B cell (primary cell): ENCODE data around the gene ISG15. TPM values are rescaled to one million over a fixed set of nuclear protein-coding genes. Genes with fewer than 3 reads are reported as not detected.

Source experiments
- ATAC-seq: fragments of 200-7000 bp; cut with Tn5 transposase; one replicate; pipeline ENCODE4 v1.10.0; 2021; ENCODE audit warnings: low read depth, mild to moderate bottlenecking, moderate number of reproducible peaks, moderate library complexity
- CTCF ChIA-PET: fragments of 350-600 bp; sonication (Branson Sonifier 250); formaldehyde crosslinking; loops from one replicate; lab custom pipeline; 2021; ENCODE audit warnings: antibody characterized with exemption, inconsistent platforms; lab: Charles Lee
- POLR2A ChIA-PET: fragments of 350-600 bp; sonication (Branson Sonifier 250); formaldehyde crosslinking; loops from one replicate; lab custom pipeline; 2021; ENCODE audit warnings: antibody characterized with exemption; lab: Charles Lee
- DNase-seq: peaks from one replicate; pipeline ENCODE4 v3.0.0; 2013
- H2AFZ ChIP-seq: 2 replicates; pipeline ENCODE4 v1.6.1; 2012; ENCODE audit warnings: mild to moderate bottlenecking, low read depth, low read length; ENCODE audit not compliant: insufficient read depth, poor library complexity, severe bottlenecking
- H3K27ac ChIP-seq, 2 donors: 1 replicate in 1 of 2; 2 replicates in 1 of 2; pipeline ENCODE4 v1.5.1; 2012 to 2013; ENCODE audit warnings: low read length in 2 of 2, mild to moderate bottlenecking in 2 of 2, moderate library complexity in 1 of 2
- H3K27me3 ChIP-seq, 4 experiments: fragments of 200-600 bp in 1 of 4; sonication (generic) in 1 of 4; replicated peaks in 1 of 4; 1 replicate in 2 of 4; 2 replicates in 2 of 4; pipeline versions ENCODE4 v1.6.1 to v1.7.0; 2013 to 2016; ENCODE audit warnings: low read length in 3 of 4, mild to moderate bottlenecking in 2 of 4, mixed read lengths in 1 of 4, moderate library complexity in 1 of 4; ENCODE audit not compliant: insufficient read depth in 4 of 4, control insufficient read depth in 3 of 4; ENCODE audit errors: control extremely low read depth in 1 of 4
- H3K36me3 ChIP-seq, 2 experiments: replicated peaks in 1 of 2; 1 replicate in 1 of 2; 2 replicates in 1 of 2; pipeline versions ENCODE4 v1.6.1 to v1.7.1; 2013; ENCODE audit warnings: low read length in 1 of 2; ENCODE audit not compliant: insufficient read depth in 2 of 2, control insufficient read depth in 1 of 2; ENCODE audit errors: control extremely low read depth in 1 of 2, extremely low read depth in 1 of 2
- H3K4me1 ChIP-seq, 2 donors: fragments of 200-600 bp in 1 of 2; sonication (generic) in 1 of 2; 1 replicate in 1 of 2; 2 replicates in 1 of 2; pipeline versions ENCODE4 v1.5.1 to v1.6.1; 2013 to 2017; ENCODE audit warnings: low read length in 2 of 2; ENCODE audit not compliant: control insufficient read depth in 2 of 2, insufficient read depth in 2 of 2
- H3K4me2 ChIP-seq: replicated peaks from 2 replicates; pipeline ENCODE3; 2012; ENCODE audit warnings: mild to moderate bottlenecking, low read depth, low read length; ENCODE audit not compliant: poor library complexity, severe bottlenecking
- H3K4me3 ChIP-seq, 5 experiments: fragments of 200-600 bp in 1 of 5; sonication (generic) in 1 of 5; 1 replicate in 3 of 5; 2 replicates in 2 of 5; pipeline versions ENCODE4 v1.5.1 to v1.7.0; 2011 to 2016; ENCODE audit warnings: low read length in 4 of 5, mild to moderate bottlenecking in 4 of 5, low read depth in 2 of 5, control low read depth in 1 of 5, moderate library complexity in 1 of 5; ENCODE audit not compliant: insufficient read depth in 1 of 5; ENCODE audit errors: control extremely low read depth in 1 of 5, extremely low read depth in 1 of 5
- H3K79me2 ChIP-seq: fragments of 200-600 bp; sonication (generic); one replicate; pipeline ENCODE4 v1.6.0; 2016; ENCODE audit warnings: low read length; ENCODE audit not compliant: control insufficient read depth, insufficient read depth
- H3K9ac ChIP-seq: fragments of 200-600 bp; sonication (generic); 2 replicates; pipeline ENCODE4 v1.6.1; 2017; ENCODE audit warnings: mild to moderate bottlenecking, low read length, moderate library complexity
- H3K9me3 ChIP-seq, 3 donors: one replicate each; pipeline versions ENCODE4 v1.6.1 to v1.7.1; 2013; ENCODE audit warnings: low read length in 2 of 3; ENCODE audit not compliant: control insufficient read depth in 2 of 3, insufficient read depth in 1 of 3; ENCODE audit errors: control extremely low read depth in 1 of 3
- H4K20me1 ChIP-seq: 2 replicates; pipeline ENCODE4 v1.6.0; 2012; ENCODE audit warnings: mild to moderate bottlenecking, low read length; ENCODE audit not compliant: insufficient read depth, control insufficient read depth, poor library complexity, severe bottlenecking
- H3K27ac Mint-ChIP-seq: one replicate; pipeline ENCODE4 v1.8.0; 2021; ENCODE audit warnings: mixed read lengths
- H3K27me3 Mint-ChIP-seq: one replicate; pipeline ENCODE4 v1.8.0; 2021; ENCODE audit warnings: mixed read lengths
- H3K4me1 Mint-ChIP-seq: one replicate; pipeline ENCODE4 v1.8.0; 2021; ENCODE audit warnings: mixed read lengths
- H3K4me3 Mint-ChIP-seq: one replicate; pipeline ENCODE4 v1.8.0; 2021; ENCODE audit warnings: mixed read lengths
- H3K9me3 Mint-ChIP-seq: one replicate; pipeline ENCODE4 v1.8.0; 2022; ENCODE audit warnings: mixed read lengths; ENCODE audit not compliant: insufficient read depth
- CTCF ChIP-seq: fragments of 200-600 bp; IDR thresholded peaks from one replicate; pipeline ENCODE4 v1.8.0; 2022; ENCODE audit warnings: antibody characterized with exemption, mild to moderate bottlenecking
- EZH2 ChIP-seq: IDR thresholded peaks from 2 replicates; pipeline ENCODE4 v1.6.1; 2012; ENCODE audit warnings: borderline replicate concordance, low read depth, mild to moderate bottlenecking, moderate library complexity, low read length; ENCODE audit not compliant: insufficient read depth, poor library complexity, severe bottlenecking
- WGBS: methylation state at CpG from one replicate; pipeline ENCODE4 v1.1.5; 2013; ENCODE audit warnings: missing lambda C conversion rate; ENCODE audit not compliant: insufficient coverage; 5-methylcytosine and 5-hydroxymethylcytosine counted together
- intact Hi-C: fragments of 100-400 bp; cut with micrococcal nuclease; formaldehyde crosslinking; loops from one replicate; pipeline ENCODE4 v1.10.0; 2022
- polyA plus RNA-seq: library from polyadenylated mRNA; depleted of rRNA; stranded (reverse); fragments of >200 nt; gene quantifications from 2 replicates; pipeline ENCODE4 v1.2.3, GENCODE V29; 2012
- total RNA-seq, 2 donors: library from RNA; stranded (reverse); fragments of 120-200 nt in 1 of 2; gene quantifications; 1 replicate in 1 of 2; 2 replicates in 1 of 2; pipeline versions ENCODE4 v1.2.3 to v1.2.4, GENCODE V29; 2013 to 2022

Gene ISG15
- total and polyA plus RNA-seq, 2 donors (not counting 1 experiment from before 2014, with no cell fraction given): 28.3 to 91.4 TPM

GRCh38 chr1:1043921-1044320, 30.6 kb downstream of the ISG15 start:
- H3K4me3 Mint-ChIP-seq: no peak overlapping the region
- H3K79me2 ChIP-seq: no peaks in the 10 kb centered on the region
- no peak for ATAC-seq
- WGBS: 97% methylated on average over 33 of the region's 33 CpGs
- no peak for DNase-seq
- H3K9me3 Mint-ChIP-seq: no peaks in the 10 kb centered on the region
- H3K27me3 ChIP-seq: peaks cover 0 to 18% (median 6%) of the 10 kb centered on the region in 4 experiments
- peaks cover 4% of the 10 kb centered on the region for H3K27me3 Mint-ChIP-seq
- H3K9me3 ChIP-seq: peaks cover 0 to 7% (median 0%) of the 10 kb centered on the region in 3 donors
- no peak overlapping the region for H3K27ac ChIP-seq
- no peak overlapping the region for H3K27ac Mint-ChIP-seq
- H4K20me1 ChIP-seq: peaks cover 11% of the 10 kb centered on the region
- peaks cover 17% of the 10 kb centered on the region in 2 donors for H3K4me1 ChIP-seq
- H3K9ac ChIP-seq: no peak overlapping the region
- H3K4me1 Mint-ChIP-seq: peaks cover 16% of the 10 kb centered on the region
- no peaks in the 10 kb centered on the region for H3K36me3 ChIP-seq
- H3K4me2 ChIP-seq: no peak overlapping the region
- H3K4me3 ChIP-seq: no peak overlapping the region
- TF ChIP-seq CTCF: no peak
- TF ChIP-seq EZH2: no peak
- H2AFZ ChIP-seq: no peak overlapping the region
- intact Hi-C loops: no loop called here
- POLR2A ChIA-PET: interaction anchor here (1.8 kb wide), 1 partner anchor 15 kb away, joined by 3 read pairs; no protein-coding TSS in a partner anchor
- CTCF ChIA-PET: interaction anchor here (2.5 kb wide), 1 partner anchor 11 kb away, joined by 9 read pairs; no protein-coding TSS in a partner anchor

GRCh38 chr1:1044455-1045078, 31.3 kb downstream of the ISG15 start:
- Histone ChIP-seq H3K27me3 (peaks cover 0 to 12% (median 3%) of the 10 kb centered on the region in 4 experiments), H3K9ac (no peak overlapping the region), H3K36me3 (no peaks in the 10 kb centered on the region), H3K4me3 (no peak overlapping the region), H4K20me1 (peaks cover 7% of the 10 kb centered on the region), H3K9me3 (peaks cover 0 to 7% (median 0%) of the 10 kb centered on the region in 3 donors), H3K4me2 (no peak overlapping the region), H3K27ac (no peak overlapping the region), H2AFZ (no peak overlapping the region), H3K79me2 (no peaks in the 10 kb centered on the region), H3K4me1 (peaks cover 10 to 11% of the 10 kb centered on the region in 2 donors)
- no peaks in the 10 kb centered on the region for H3K9me3 Mint-ChIP-seq
- POLR2A ChIA-PET: interaction anchor here (0.5 to 1.8 kb wide), 2 partner anchors 15 to 37 kb away, joined by 3 read pairs; no protein-coding TSS in a partner anchor
- no peak for DNase-seq
- H3K4me1 Mint-ChIP-seq: peaks cover 9% of the 10 kb centered on the region
- CTCF ChIA-PET: interaction anchor here (0.6 to 2.5 kb wide), 3 partner anchors 11 to 90 kb away, joined by 3 to 9 read pairs (median 3); no protein-coding TSS in a partner anchor
- no peak for ATAC-seq
- peak overlapping the region; percentile 1 for H3K4me3 Mint-ChIP-seq
- intact Hi-C loops: no loop called here
- WGBS: 93% methylated on average over 33 of the region's 34 CpGs
- TF ChIP-seq EZH2: no peak
- no peak for TF ChIP-seq CTCF
- no peak overlapping the region for H3K27ac Mint-ChIP-seq
- peaks cover 2% of the 10 kb centered on the region for H3K27me3 Mint-ChIP-seq
